ENCODE measurements around the gene TNPO3. TPM values are rescaled to one million over a fixed set of nuclear protein-coding genes. Genes with fewer than 3 reads are reported as not detected.
"Not testable (repeated sequence)": the region's sequence is repeated elsewhere in the genome, so short reads cannot be mapped to it uniquely, and the experiment has no call there.

The TNPO3 gene
- total RNA-seq, 1 donor from 2014 or later: 33.3 TPM

- no peak for DNase-seq
These were observed 40.3 kb downstream of the TNPO3 start for GRCh38 chr7:129014501-129015101.

GRCh38 chr7:129013048-129013724 lies 41.7 kb downstream of the TNPO3 start:
- DNase-seq: no peak

DNA sequence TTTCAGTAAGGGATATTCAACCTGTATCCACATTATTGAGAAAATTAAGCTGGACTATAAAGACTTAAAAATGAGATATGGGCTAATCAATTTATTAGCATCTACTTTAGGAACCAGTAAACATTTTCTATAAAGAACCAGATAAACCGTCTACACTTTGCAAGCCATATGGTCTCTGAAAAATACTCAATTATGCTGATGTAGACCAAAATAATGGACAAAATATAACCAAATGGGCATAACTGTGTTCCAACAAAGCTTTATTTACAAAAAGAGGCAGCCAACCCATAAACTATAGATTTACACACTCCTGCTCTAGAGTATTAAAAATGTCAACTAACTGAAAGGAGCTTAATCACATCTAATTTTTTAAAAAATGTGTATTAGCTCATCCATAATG lies 42.3 kb downstream of the TNPO3 start:
- DNase-seq: no peak

- no peak for DNase-seq
These were observed 44.8 kb downstream of the TNPO3 start for GRCh38 chr7:129010075-129010474.

DNA sequence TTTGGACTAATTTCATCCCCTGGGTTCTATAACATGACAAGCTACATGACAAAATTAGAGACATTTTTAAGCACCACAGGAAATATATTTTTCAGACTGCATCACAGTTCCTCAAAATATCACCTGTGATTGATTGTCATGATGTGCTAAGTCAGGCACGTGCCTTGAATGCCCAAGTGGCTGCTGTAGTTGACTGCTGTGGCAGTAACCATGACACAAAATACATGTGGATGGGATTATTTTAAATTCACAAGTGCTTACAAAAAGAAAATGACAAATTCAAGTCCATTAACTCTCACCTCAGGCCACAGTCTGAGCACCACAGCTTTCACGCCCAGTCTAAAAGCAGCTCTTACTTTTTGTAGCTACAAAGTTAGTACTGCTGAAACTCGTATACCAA lies 45.5 kb downstream of the TNPO3 start:
- DNase-seq: no peak

- DNase-seq: no peak
These were observed 46.1 kb downstream of the TNPO3 start for GRCh38 chr7:129008645-129009414.

DNA sequence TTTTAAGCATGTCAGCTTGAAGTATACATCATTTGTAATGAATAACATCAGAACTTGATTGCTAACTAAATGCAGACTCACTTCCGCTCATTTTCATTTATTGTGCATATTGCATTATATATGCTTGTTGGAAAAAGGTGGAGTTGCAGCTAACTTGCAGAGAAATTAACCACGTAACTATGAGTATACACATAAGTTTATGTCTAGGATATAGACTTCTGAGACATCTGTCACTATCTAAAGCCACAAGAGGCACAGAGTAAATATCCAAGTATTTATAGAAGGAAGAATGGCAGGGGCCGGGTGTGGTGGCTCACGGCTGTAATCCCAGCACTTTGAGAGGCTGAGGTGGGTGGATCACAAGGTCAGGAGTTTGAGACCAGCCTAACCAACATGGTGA lies 47.3 kb downstream of the TNPO3 start:
- no peak for DNase-seq

- DNase-seq: no peak
These were observed 48.1 kb downstream of the TNPO3 start for GRCh38 chr7:129006636-129007414.

DNA sequence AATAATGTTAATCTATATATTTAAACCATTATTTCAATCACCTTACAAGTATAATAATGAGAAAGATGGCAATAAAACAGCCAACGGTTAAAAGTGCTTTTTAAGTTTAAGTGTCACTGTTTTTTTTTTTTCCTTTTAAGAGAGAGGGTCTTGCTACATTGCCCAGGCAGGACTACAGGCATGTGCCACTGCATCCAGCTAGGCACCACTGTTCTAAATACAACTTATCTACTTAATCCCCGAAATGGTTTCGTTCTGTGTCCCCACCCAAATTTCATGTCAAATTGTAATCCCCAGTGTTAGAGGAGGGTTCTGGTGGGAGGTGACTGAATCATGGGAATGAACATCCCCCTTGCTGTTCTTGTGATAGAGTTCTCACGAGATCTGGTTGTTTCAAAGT lies 49.7 kb downstream of the TNPO3 start:
- no peak for DNase-seq

GRCh38 chr7:128997181-128997580 lies 57.7 kb downstream of the TNPO3 start:
- no peak for DNase-seq

DNA sequence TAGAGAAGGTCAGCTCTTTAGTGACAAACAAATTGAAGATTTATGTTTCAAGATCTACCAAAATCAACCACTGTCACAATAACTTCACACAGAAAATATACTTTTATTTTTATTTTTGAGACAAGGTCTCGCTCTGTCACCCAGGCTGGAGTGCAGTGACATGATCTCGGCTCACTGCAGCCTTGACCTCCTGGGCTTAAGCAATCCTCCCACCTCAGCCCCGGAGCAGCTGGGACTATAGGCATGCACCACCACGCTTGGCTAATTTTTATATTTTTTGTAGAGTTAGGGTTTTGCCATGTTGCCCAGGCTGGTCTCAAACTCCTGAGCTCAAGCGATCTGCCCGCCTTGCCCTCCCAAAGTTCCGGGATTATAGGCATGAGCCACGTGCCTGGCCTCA lies 60.4 kb downstream of the TNPO3 start:
- DNase-seq: not testable (repeated sequence)

GRCh38 chr7:128993419-128993818 lies 61.5 kb downstream of the TNPO3 start:
- no peak for DNase-seq

- no peak for DNase-seq
These were observed 65.0 kb downstream of the TNPO3 start for GRCh38 chr7:128989961-128990360.

- DNase-seq: no peak
These were observed 66.5 kb downstream of the TNPO3 start for GRCh38 chr7:128988372-128988771.

GRCh38 chr7:128986609-128987008 lies 68.3 kb downstream of the TNPO3 start:
- no peak for DNase-seq

GRCh38 chr7:128985660-128986059 lies 69.3 kb downstream of the TNPO3 start:
- DNase-seq: no peak

GRCh38 chr7:128982105-128982504 lies 72.8 kb downstream of the TNPO3 start:
- DNase-seq: no peak

DNA sequence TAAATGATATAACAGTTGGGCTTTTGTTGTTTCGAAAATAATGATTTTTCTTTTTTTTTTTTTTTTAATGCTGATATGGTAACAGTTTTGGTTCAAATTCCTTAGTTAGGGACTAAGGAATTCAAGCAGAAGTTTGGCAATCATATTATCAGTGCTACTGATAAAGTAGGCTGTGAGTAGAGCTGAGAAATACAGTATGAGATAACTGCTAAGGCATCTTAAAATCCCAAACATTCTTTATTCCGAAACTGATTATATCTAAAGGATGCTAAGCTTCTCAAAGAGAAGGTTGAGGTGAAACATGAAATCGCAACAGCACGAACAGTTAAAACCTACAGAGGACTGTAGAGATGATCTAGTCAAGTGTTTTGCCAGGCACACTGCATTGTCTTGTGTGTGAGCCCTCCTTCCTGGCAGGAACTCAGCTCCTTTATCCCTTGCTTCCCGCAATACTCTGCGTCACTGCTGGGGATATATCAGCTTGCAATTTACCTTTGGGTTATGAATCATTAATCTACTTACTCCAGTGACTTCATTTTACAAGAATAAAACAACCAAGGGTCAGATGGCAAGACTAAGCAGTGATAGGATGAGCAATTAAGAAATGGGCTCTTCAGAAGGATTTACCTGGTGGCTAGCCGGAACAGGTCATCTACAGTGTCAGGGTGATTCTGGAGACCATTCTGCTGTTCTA lies 80.5 kb downstream of the TNPO3 start:
- DNase-seq: no peak

DNA sequence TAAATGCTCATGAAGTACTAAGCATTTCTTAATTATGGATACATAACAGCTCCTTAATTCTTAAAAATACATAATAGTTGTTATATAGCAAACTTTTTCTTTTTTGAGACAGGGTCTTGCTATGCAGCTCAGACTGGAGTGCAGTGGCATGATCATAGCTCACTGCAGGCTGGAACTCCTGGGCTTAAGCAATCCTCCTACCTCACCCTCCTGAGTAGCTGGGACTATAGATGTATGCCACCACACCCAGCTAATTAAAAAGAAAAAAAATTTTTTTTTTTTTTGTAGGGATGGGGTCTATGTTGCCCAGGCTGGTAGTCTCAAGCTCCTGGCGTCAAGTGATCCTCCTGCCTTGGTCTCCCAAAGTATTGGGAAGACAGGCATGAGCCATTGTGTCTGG lies 86.3 kb downstream of the TNPO3 start:
- no peak for DNase-seq

GRCh38 chr7:128963327-128963757 lies 91.6 kb downstream of the TNPO3 start:
- no peak for DNase-seq

GRCh38 chr7:128962899-128963298 lies 92.0 kb downstream of the TNPO3 start:
- DNase-seq: no peak

- DNase-seq: no peak
These were observed 93.8 kb downstream of the TNPO3 start for GRCh38 chr7:128961030-128961659.
